HG02571 (cell line): ENCODE measurements around the gene AMPD2.

Experiments
- ATAC-seq: cut with Tn5 transposase; IDR thresholded peaks from one replicate; pipeline ENCODE4 v1.9.1; 2021; ENCODE audit warnings: mild to moderate bottlenecking, moderate library complexity; ENCODE audit not compliant: unreplicated experiment

The AMPD2 gene

GRCh38 chr1:109630081-109630897 is 10.7 kb downstream of the AMPD2 start:
- no peak for ATAC-seq

DNA sequence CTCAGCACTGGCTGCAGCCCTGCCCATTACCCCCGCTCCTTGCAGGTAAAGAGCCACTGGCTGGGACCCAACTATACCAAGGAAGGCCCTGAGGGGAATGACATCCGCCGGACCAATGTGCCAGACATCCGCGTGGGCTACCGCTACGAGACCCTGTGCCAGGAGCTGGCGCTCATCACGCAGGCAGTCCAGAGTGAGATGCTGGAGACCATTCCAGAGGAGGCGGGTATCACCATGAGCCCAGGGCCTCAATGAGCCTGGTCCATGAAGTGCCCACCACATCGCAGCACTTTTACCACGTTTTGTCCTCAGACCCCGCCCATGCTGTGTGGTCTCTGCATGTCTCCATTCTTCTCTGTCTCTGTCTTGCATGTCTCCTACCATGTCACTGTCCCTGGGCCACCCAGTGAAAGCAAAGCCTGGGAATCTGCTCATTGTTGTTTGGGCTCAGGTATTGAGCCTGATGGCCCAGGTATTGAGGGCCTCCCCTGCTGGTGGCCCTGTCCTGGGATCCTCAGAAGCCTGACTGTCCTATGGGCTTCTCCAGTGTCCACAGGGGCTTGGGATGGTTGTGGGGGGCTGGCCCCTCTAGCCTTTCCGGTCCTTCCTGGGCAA is 11.4 kb downstream of the AMPD2 start:
- no peak for ATAC-seq

DNA sequence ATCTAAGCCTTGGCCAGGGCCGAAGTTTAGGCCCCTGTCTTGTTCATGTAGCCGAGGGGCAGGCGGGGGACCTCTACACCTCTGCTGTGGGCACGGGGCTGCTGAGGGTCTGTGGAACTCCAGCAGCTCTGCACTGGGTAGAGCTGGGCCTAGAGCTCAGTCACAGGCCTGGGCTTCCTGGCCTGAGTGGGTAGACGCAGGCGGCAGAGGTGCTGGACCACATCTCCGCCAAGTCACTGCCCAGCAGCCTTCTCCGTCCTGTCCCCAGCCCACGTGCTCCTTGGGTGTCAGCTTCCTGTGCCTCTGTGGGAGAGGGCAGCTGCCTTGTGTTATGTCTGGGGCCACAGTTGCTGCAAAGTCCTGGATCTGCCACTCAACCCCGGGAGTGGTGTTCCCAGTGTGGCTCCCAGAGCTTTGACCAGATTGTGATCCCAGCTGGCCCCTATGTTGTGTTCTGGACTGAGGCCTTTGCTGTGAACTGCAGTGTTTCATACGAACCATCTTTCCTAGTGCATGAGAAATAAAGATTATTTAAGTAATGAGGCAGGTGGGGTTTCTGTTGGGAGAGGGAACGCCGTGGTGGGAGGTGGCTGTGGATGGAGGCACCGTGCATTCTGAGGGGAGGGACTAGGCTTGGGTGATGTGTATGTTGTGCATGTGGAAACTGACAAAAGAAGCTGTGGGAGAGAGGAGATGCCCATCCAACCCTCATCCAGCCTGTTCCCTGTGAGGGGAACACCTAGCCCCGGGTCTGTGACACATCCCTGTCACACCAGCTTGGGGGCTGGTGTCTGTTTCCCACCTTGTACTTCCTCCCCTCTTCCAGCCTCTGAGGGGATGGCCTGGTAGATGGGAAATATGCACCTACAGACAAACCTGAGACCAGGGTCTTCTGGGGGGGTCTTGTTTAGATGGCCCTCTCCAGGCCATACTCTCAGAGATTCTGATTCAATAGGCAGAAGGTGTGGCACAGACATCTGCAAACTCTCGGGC is 12.2 kb downstream of the AMPD2 start:
- ATAC-seq = no peak

GRCh38 chr1:109632671-109633346 is 13.2 kb downstream of the AMPD2 start:
- ATAC-seq = no peak

GRCh38 chr1:109634292-109634691 is 14.7 kb downstream of the AMPD2 start:
- ATAC-seq = no peak

DNA sequence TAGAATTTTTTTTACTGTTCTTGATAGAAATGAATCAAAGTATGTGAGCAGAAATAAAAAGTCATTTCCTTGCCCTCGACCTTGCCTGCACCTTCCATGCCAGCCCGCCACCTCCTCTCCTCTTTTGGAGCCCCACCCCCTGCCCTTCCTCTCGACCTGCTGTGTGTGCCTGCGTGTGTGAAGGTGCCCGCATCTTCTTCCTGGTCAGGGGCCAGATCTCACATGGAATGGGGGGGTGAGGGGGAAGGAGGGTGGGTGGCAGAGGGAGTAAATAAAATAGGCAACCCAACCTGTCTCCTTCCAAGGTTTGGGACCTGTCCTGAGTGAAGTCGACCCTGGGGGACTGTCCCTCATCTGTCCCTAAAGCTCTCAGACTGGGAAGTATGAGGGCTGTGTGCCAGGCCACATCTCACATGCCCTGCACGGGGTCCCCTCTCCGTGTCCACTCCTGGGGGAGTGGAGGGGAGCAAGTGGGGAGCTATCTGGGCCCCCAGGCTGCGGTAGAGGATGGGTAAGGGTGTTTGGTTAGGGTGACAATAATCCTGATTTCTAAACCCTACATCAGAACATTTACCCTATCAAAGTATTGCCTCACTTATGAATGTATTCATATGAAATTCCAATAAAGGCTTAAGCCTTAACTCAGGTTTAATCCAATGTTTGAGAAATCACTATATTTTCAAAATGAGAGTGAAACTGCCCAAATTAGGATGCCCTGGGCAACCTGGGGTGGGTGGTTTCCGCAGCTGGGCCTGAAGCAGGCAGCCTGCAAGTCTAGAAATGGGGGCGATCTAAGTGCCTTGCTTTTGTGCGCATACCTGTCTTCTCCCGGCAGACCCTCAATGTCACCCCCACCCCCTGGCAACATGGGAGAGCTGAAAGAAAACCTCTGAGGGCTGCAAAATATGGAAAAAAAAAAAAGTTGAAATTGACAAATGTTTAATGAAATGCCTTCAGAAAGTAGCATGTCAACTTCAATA is 15.4 kb downstream of the AMPD2 start:
- no peak for ATAC-seq

DNA sequence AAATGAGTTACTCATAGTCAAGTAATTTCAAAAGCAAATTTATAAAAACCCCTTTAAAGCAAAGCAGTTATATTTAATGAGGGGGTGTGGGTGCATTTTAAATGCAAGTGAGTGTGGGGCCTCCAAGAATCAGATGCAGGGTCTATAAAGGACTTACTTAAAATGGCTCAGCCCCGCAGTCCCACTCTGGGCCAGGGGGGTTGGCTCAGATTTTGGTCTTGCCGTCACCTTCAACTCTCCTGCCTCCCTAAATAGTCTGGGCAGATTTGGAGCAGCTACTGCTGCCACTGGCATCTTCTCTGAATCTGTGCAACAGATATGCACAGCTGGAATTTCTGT is 16.2 kb downstream of the AMPD2 start:
- no peak for ATAC-seq

GRCh38 chr1:109636201-109636952 is 16.7 kb downstream of the AMPD2 start:
- ATAC-seq = no peak

DNA sequence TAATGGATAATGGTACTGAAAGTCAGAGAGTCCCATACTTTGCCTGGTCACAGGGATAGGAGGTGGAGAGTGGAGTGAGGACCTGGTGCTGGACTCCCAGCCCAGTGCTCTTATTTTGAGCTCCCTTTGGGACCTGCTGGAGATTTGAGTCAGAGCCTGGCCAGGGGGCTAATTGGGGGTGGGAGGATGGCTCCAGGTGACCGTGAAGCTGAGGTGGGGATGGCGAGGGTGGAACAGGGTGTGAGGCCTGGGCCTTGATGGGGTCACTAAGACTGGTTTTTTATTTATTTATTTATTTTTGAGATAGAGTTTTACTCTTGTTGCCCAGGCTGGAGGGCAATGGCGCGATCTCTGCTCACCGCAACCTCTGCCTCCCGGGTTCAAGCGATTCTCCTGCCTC is 17.8 kb downstream of the AMPD2 start:
- ATAC-seq = no peak

- no peak for ATAC-seq
These were observed 19.6 kb downstream of the AMPD2 start for GRCh38 chr1:109639063-109639840.

GRCh38 chr1:109639841-109640184 is 20.2 kb downstream of the AMPD2 start:
- ATAC-seq = no peak

- ATAC-seq = peak; percentile 63
These were observed 20.7 kb downstream of the AMPD2 start for GRCh38 chr1:109640285-109640865.

DNA sequence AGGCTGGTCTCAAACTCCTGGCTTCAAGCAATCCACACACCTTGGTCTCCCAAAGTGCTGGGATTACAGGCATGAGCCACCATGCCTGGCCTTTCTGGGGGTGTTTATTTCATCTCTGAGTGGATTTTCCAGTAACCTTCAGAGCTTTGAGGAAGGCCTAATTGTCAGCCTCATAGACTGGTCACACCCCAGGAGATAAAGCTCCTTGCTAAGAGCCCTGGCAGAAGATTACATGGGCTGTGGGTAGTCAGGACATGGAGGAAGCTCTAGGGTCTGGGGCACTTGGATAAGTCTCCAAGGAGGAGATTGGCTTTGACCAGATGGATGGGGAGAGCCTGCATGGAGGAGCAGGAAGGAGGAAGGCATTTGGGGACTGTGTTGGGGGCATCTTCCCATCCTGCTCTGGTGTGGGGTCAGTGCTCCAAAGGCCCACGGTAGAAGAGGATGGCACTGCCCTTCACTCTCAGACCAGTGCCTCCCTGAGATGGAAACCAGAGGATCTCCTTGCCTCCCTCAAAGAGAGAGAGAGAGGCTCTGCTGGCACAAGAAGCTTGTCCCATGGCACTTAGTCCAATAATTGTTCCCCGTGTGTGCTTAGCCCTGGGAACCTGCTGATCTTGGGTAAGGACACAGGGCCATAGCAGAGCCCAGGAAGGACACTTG is 21.6 kb downstream of the AMPD2 start:
- no peak for ATAC-seq

DNA sequence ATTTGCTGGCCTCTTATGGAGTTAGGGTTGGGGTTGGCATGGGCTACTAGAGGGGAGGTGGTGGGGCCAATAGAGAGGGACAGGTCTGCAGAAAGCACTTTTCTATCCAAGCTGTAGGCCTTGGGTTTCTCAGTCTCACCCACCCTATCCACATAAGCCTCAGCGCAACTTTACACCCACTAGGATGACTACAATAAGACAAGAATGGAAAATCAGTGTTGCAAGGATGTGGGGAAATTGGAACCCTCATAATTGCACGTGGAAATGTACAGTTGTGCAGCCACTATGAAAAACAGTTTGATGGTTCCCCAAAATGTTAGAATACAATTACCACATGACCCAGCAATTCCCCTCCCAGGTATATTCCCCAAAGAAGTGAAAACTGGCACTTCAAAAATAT is 22.2 kb downstream of the AMPD2 start:
- no peak for ATAC-seq

DNA sequence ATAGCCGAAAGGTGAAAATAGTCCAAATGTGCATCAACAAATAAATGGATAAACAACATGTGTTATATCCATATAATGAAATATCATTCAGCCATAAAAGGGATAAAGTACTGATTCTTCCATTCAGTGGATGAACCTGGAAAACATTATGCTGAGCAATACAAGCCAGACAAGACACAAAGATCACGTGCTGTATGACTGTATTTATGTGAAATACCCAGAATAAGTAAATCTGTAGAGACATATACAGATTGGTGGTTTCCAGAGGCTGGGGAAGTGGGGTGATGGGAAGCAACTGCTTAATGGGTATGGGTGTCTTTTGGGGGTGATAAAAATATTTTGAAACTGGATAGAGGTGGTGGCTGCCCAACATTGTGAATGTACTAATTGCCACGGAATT is 23.0 kb downstream of the AMPD2 start:
- no peak for ATAC-seq

- ATAC-seq = peak; percentile 77
These were observed 24.0 kb downstream of the AMPD2 start for GRCh38 chr1:109643385-109644230.

- no peak for ATAC-seq
These were observed 25.0 kb downstream of the AMPD2 start for GRCh38 chr1:109644670-109645069.
